Epithelial cell of prostate (primary cell): ENCODE results near the gene SSBP2.

Experiments used
- DNase-seq: peaks from one replicate; pipeline ENCODE4 v3.0.0-alpha.2; 2011; ENCODE audit warnings: low read depth, low spot score
- H3K27ac ChIP-seq: fragments of 450-650 bp; 2 replicates; pipeline ENCODE4 v1.5.1; 2017; ENCODE audit warnings: mild to moderate bottlenecking

SSBP2 gene

GRCh38 chr5:81751009-81751835 is at the start of gene SSBP2:
Gene SSBP2, minus strand, starts transcription at chr5:81751097. Its CDS starts 55 bp downstream, at chr5:81751042.
- peak within 1 kb of the TSS; percentile 92 for H3K27ac ChIP-seq
- peak; percentile 97 for DNase-seq

GRCh38 chr5:81795666-81796065 is 44.8 kb upstream of the SSBP2 start:
- H3K27ac ChIP-seq: no peak overlapping the region
- no peak for DNase-seq

- no peak overlapping the region for H3K27ac ChIP-seq
- no peak for DNase-seq
Observed at GRCh38 chr5:81794226-81794625, 43.3 kb upstream of the SSBP2 start.

- no peak for DNase-seq
- H3K27ac ChIP-seq: no peak overlapping the region
Observed at GRCh38 chr5:81790336-81790735, 39.4 kb upstream of the SSBP2 start.

GRCh38 chr5:81789033-81789432 is 38.1 kb upstream of the SSBP2 start:
- peak overlapping the region; percentile 82 for H3K27ac ChIP-seq
- no peak for DNase-seq

GRCh38 chr5:81788329-81788728 is 37.4 kb upstream of the SSBP2 start:
- H3K27ac ChIP-seq: peak overlapping the region; percentile 82
- DNase-seq: no peak

GRCh38 chr5:81787474-81788242 is 36.8 kb upstream of the SSBP2 start:
- no peak for DNase-seq
- peak overlapping the region; percentile 82 for H3K27ac ChIP-seq

GRCh38 chr5:81786991-81787390 is 36.1 kb upstream of the SSBP2 start:
- no peak for DNase-seq
- H3K27ac ChIP-seq: peak overlapping the region; percentile 82

- DNase-seq: peak; percentile 68
- peak overlapping the region; percentile 82 for H3K27ac ChIP-seq
Observed at GRCh38 chr5:81786496-81786895, 35.6 kb upstream of the SSBP2 start.

- no peak for DNase-seq
Observed at GRCh38 chr5:81785322-81785721, 34.4 kb upstream of the SSBP2 start.

GRCh38 chr5:81783401-81783800 is 32.5 kb upstream of the SSBP2 start:
- H3K27ac ChIP-seq: no peak overlapping the region
- DNase-seq: no peak

More at GRCh38 chr5:81785322-81785721, 34.4 kb upstream of the SSBP2 start:
- peak overlapping the region; percentile 82 for H3K27ac ChIP-seq

GRCh38 chr5:81782811-81783210 is 31.9 kb upstream of the SSBP2 start:
- no peak for DNase-seq
- H3K27ac ChIP-seq: no peak overlapping the region

GRCh38 chr5:81779916-81780266 is 29.0 kb upstream of the SSBP2 start:
- H3K27ac ChIP-seq: no peak overlapping the region
- no peak for DNase-seq

- peak overlapping the region; percentile 9 for H3K27ac ChIP-seq
- no peak for DNase-seq
Observed at GRCh38 chr5:81779125-81779915, 28.4 kb upstream of the SSBP2 start.

- DNase-seq: no peak
- peak overlapping the region; percentile 9 for H3K27ac ChIP-seq
Observed at GRCh38 chr5:81778642-81779041, 27.7 kb upstream of the SSBP2 start.

GRCh38 chr5:81776258-81776657 is 25.4 kb upstream of the SSBP2 start:
- no peak for DNase-seq
- no peak overlapping the region for H3K27ac ChIP-seq

GRCh38 chr5:81774374-81774773 is 23.5 kb upstream of the SSBP2 start:
- DNase-seq: no peak
- H3K27ac ChIP-seq: no peak overlapping the region

- H3K27ac ChIP-seq: no peak overlapping the region
- DNase-seq: no peak
Observed at GRCh38 chr5:81773574-81773973, 22.7 kb upstream of the SSBP2 start.

GRCh38 chr5:81773161-81773560 is 22.3 kb upstream of the SSBP2 start:
- no peak overlapping the region for H3K27ac ChIP-seq
- DNase-seq: no peak

- DNase-seq: no peak
- no peak overlapping the region for H3K27ac ChIP-seq
Observed at GRCh38 chr5:81772488-81772887, 21.6 kb upstream of the SSBP2 start.
